BJ (cell line): ENCODE data around the gene IQCN. TPM values are rescaled to one million over a fixed set of nuclear protein-coding genes. Genes with fewer than 3 reads are reported as not detected.

ENCODE experiments used
- CTCF ChIA-PET: fragments of 350-600 bp; formaldehyde crosslinking; extraction: SDS; loops from one replicate; lab custom pipeline; 2021; ENCODE audit warnings: antibody characterized with exemption, inconsistent platforms; lab: Yijun Ruan, JAX
- POLR2A ChIA-PET: fragments of 300-600 bp; sonication (Branson Sonifier 250); formaldehyde crosslinking; extraction: SDS; loops from one replicate; lab custom pipeline; 2021; ENCODE audit warnings: antibody characterized with exemption; lab: Charles Lee
- DNase-seq: peaks from one replicate; pipeline ENCODE4 v3.0.0-alpha.2; 2011; ENCODE audit warnings: low read depth
- H3K27me3 ChIP-seq: 2 replicates; pipeline ENCODE4 v1.6.0; 2011; ENCODE audit warnings: low read length; ENCODE audit not compliant: control insufficient read depth, insufficient read depth
- H3K36me3 ChIP-seq: 2 replicates; pipeline ENCODE4 v1.5.1; 2011; ENCODE audit warnings: low read length; ENCODE audit not compliant: control insufficient read depth, insufficient read depth
- H3K4me3 ChIP-seq: 2 replicates; pipeline ENCODE4 v1.5.1; 2011; ENCODE audit warnings: low read depth, mild to moderate bottlenecking, control low read depth, low read length
- polyA plus RNA-seq: library from polyadenylated mRNA; depleted of rRNA; stranded (reverse); fragments of >200 nt; gene quantifications from 2 replicates; pipeline ENCODE4 v1.2.3, GENCODE V29; 2011
- TF ChIP-seq, protein P1 (sequence below): IDR thresholded peaks from 2 replicates; pipeline ENCODE4 v1.5.1; 2011; ENCODE audit warnings: low read depth, mild to moderate bottlenecking, control low read depth, inconsistent platforms, low read length, moderate library complexity; ENCODE audit not compliant: insufficient read depth

The IQCN gene
- polyA plus RNA-seq, 1 experiment: 1.5 TPM

DNA sequence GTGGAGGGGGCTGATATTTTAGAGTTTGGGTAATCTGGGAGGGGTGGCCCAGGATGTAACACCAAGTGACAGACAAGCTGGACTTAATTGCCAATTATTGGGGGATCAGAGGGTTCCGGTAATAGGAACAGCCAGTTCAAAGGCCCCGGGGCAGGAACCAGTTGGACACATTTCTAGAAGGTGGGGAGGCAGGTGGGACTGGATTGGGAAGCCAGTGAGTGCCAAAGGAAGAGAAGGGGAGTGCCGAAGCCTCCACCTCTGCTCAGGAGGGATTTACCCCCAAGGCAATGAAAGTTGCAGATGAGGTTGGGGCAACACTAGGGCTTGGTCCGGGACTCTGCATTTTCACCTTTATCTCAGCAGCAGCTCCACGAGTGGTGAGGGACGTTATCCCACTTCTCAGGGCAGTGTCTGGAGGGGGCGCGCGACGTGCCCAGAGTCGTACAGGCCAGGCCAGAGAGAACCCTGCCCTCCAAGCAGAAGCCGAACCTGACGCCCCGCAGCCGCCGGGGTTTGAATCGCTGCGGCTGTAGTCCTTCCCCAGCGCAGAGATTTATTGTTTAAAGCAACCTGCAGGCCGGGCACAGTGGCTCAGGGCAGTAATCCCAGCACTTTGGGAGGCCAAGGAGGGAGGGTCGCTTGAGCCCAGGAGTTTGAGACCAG, 12.9 kb upstream of the IQCN start:
- DNase-seq: no peak
- TF ChIP-seq, protein P1, sequence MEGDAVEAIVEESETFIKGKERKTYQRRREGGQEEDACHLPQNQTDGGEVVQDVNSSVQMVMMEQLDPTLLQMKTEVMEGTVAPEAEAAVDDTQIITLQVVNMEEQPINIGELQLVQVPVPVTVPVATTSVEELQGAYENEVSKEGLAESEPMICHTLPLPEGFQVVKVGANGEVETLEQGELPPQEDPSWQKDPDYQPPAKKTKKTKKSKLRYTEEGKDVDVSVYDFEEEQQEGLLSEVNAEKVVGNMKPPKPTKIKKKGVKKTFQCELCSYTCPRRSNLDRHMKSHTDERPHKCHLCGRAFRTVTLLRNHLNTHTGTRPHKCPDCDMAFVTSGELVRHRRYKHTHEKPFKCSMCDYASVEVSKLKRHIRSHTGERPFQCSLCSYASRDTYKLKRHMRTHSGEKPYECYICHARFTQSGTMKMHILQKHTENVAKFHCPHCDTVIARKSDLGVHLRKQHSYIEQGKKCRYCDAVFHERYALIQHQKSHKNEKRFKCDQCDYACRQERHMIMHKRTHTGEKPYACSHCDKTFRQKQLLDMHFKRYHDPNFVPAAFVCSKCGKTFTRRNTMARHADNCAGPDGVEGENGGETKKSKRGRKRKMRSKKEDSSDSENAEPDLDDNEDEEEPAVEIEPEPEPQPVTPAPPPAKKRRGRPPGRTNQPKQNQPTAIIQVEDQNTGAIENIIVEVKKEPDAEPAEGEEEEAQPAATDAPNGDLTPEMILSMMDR: no peak
- CTCF ChIA-PET: no interaction called here
- no peaks in the 10 kb centered on the region for H3K36me3 ChIP-seq
- no peak overlapping the region for H3K4me3 ChIP-seq
- POLR2A ChIA-PET: no interaction called here
- no peaks in the 10 kb centered on the region for H3K27me3 ChIP-seq

DNA sequence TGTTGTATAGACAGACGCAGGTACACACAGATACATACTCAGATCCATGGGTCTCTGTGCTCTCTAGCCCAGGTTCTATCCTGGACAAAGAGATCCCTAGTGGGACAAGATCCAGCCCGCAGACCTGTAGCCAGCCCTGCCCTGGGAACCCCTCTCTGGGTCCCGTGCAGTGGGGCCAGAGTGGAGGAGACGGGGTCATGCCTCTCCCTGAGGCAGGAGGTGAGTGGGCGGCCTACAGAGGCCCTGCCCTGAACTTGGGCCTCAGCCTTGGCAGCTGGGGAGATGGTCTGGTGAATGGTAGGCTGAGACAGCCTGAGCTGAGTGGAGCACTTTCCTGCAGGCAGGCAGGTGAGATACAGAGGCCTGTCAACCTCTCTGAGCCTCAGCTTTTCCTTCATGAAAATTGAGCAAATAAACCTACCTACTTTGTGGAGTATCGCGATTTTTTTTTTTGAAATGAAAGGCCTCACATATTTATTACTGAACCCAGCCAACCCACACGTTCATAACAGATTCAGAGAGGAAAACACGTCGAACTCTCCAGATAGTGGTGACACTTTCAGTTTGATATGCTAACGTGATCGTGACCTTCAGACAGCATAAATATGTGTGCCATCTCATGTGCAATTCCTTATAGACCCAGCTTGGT, 10.6 kb upstream of the IQCN start:
- CTCF ChIA-PET: interaction anchor here (0.6 kb wide), 1 partner anchor 123 kb away, joined by 3 read pairs; no protein-coding TSS in a partner anchor
- POLR2A ChIA-PET: no interaction called here
- TF ChIP-seq, protein P1: no peak
- no peaks in the 10 kb centered on the region for H3K36me3 ChIP-seq
- no peak overlapping the region for H3K4me3 ChIP-seq
- DNase-seq: no peak
- no peaks in the 10 kb centered on the region for H3K27me3 ChIP-seq

DNA sequence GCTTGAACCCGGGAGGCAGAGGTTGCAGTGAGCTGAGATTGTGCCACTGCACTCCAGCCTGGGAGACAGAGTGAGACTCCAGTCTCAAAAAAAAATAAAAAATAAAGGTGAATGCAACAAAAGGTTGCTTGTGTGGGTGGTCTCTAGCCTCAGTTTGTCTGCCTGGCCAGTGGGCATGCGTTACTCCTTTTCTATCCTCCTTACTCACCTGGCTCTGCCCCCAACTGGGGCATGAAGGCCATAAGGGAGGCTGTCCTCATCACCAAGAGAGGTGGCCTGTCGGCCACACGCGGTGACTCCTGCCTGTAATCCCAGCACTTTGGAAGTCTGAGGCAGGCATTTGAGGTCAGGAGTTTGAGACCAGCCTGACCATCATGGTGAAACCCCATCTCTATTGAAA, 9.1 kb upstream of the IQCN start:
- DNase-seq: no peak
- TF ChIP-seq, protein P1: no peak
- Histone ChIP-seq H3K36me3 (peaks cover 7% of the 10 kb centered on the region), H3K27me3 (no peaks in the 10 kb centered on the region), H3K4me3 (no peak overlapping the region)
- POLR2A ChIA-PET: no interaction called here
- CTCF ChIA-PET: no interaction called here

DNA sequence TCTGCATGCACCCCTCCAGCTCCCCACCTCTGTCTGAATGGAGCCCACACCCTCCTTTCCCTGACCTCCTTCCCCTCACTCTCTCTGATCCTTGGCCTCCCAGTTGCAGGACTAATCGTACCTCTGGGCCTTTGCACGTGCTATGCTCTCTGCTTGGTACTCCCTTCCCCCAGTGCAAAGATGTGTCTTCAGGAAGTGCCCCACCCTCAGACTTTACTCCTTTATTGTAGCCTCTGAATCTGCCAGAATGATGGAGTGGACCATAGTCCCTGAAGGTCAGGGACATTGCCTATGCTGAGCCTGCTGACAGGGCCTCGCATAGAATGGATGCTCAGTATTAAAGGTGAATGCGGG, 8.5 kb upstream of the IQCN start:
- no peak overlapping the region for H3K4me3 ChIP-seq
- H3K27me3 ChIP-seq: no peaks in the 10 kb centered on the region
- peaks cover 11% of the 10 kb centered on the region for H3K36me3 ChIP-seq
- TF ChIP-seq, protein P1: no peak
- CTCF ChIA-PET: interaction anchor here (0.6 to 11.5 kb wide), 3 partner anchors 19 to 114 kb away, joined by 3 to 252 read pairs (median 85); no protein-coding TSS in a partner anchor
- DNase-seq: no peak
- POLR2A ChIA-PET: interaction anchor here (1.8 to 3.4 kb wide), 3 partner anchors 10 to 40 kb away, joined by 16 to 41 read pairs (median 21); partner anchors contain the start of gene LSM4

DNA sequence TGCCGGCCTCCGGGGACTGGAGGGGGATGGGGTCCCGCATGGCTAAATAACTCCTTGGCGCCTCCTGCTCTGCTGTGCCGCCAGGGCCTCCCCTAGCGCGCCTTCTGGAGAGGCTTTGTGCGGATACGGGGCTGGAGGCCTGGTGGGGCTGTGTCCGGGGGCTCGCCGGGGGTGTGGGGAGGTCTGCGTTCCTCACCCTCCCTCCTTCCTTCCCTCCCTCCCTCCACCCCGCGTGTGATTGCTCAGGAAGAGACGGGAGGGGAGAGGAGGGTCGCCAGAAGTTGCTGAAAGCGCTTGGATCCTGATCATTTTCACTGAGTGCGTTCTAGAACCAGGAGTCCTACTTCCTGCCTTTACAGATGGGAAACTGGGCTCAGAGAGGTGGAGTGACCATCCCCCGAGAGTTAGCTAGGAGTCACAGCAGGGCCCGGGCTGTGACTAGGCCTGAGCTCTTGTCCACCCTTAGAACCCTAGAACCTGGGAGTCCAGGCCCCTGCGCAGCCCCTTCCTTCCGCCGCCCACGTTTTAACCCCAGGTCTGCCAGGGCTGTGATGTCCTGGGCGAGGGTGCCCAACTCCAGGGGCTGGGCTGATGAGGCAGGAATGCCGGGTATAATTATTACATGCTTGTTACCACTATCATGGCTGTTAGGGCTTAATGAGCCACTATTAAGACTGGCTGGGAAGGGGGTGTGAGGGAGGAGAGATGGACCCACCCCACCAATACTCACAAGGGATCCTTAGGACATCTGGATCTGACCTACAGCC, 8.0 kb upstream of the IQCN start:
- no peak for DNase-seq
- ChIA-PET CTCF (interaction anchor here (0.6 to 11.5 kb wide), 8 partner anchors 17 to 114 kb away, joined by 3 to 252 read pairs (median 3); no protein-coding TSS in a partner anchor), POLR2A (interaction anchor here (0.5 to 3.4 kb wide), 10 partner anchors 10 to 135 kb away, joined by 3 to 41 read pairs (median 6); partner anchors contain the start of genes LSM4 and RAB3A)
- Histone ChIP-seq H3K4me3 (peak overlapping the region; percentile 53), H3K27me3 (no peaks in the 10 kb centered on the region), H3K36me3 (peaks cover 11% of the 10 kb centered on the region)
- TF ChIP-seq, protein P1: peak; percentile 40
